Heart left ventricle (tissue), 16 donors: Measurements from ENCODE around the gene EFNA5. TPM values are rescaled to one million over a fixed set of nuclear protein-coding genes. Genes with fewer than 3 reads are reported as not detected.
A peak's percentile ranks its signal among the peaks of the same experiment; 100 is the strongest.

Source experiments
- ATAC-seq, 4 donors: fragments of 200-7000 bp; cut with Tn5 transposase; one replicate each; pipeline ENCODE4 v1.9.1; 2020 to 2022; ENCODE audit warnings: moderate library complexity in 4 of 4, mild to moderate bottlenecking in 3 of 4, moderate number of reproducible peaks in 1 of 4
- DNase-seq, 5 donors: peaks; one replicate each; pipeline ENCODE4 v3.0.0-alpha.2; 2020
- H3K27ac ChIP-seq, 12 donors: fragments of 200-600 bp; sonication (generic) in 4 of 12; one replicate each; pipeline versions ENCODE4 v1.5.0 to v1.8.0; 2016 to 2022; ENCODE audit warnings: mild to moderate bottlenecking in 2 of 12
- H3K27me3 ChIP-seq, 9 donors: fragments of 200-600 bp; sonication (generic) in 2 of 9; one replicate each; pipeline versions ENCODE4 v1.5.1 to v1.8.0; 2016 to 2022; ENCODE audit warnings: mild to moderate bottlenecking in 3 of 9
- H3K36me3 ChIP-seq, 9 donors: fragments of 200-600 bp; sonication (generic) in 2 of 9; one replicate each; pipeline versions ENCODE4 v1.5.0 to v1.8.0; 2018 to 2022; ENCODE audit warnings: mild to moderate bottlenecking in 2 of 9
- H3K4me1 ChIP-seq, 12 donors: fragments of 200-600 bp; sonication (generic) in 4 of 12; one replicate each; pipeline versions ENCODE4 v1.5.0 to v1.8.0; 2016 to 2022; ENCODE audit warnings: mild to moderate bottlenecking in 3 of 12
- H3K4me3 ChIP-seq, 12 donors: fragments of 200-600 bp; sonication (generic) in 4 of 12; one replicate each; pipeline versions ENCODE4 v1.5.0 to v1.8.0; 2017 to 2022; ENCODE audit warnings: mild to moderate bottlenecking in 9 of 12, moderate library complexity in 4 of 12
- H3K9me3 ChIP-seq, 12 donors: fragments of 200-600 bp; sonication (generic) in 4 of 12; one replicate each; pipeline versions ENCODE4 v1.5.0 to v1.8.0; 2016 to 2022; ENCODE audit warnings: mild to moderate bottlenecking in 1 of 12
- POLR2A ChIP-seq, 2 donors: fragments of 450-650 bp; IDR thresholded peaks; one replicate each; pipeline ENCODE4 v1.6.1; 2017; ENCODE audit warnings: antibody characterized with exemption in 2 of 2, mild to moderate bottlenecking in 2 of 2, moderate library complexity in 2 of 2
- WGBS, 4 donors: extraction: QIAGEN DNeasy Blood & Tissue Kit in 2 of 4; methylation state at CpG; one replicate each; pipeline versions ENCODE4 v1.1.5 to v1.1.7; 2013 to 2018; 5-methylcytosine and 5-hydroxymethylcytosine counted together
- intact Hi-C, 10 donors: fragments of 100-400 bp; cut with DNase I; formaldehyde crosslinking; loops; one replicate each; pipeline versions ENCODE4 v1.11.1 to v1.14.2; 2022
- polyA plus RNA-seq, 2 donors: library from polyadenylated mRNA; stranded (reverse); fragments of 200-250 nt; gene quantifications; one replicate each; pipeline ENCODE4 v1.2.3, GENCODE V29; 2013
- total RNA-seq, 9 donors: library from RNA; depleted of rRNA in 2 of 9; stranded (reverse); fragments of >200 nt in 2 of 9; fragmentation: NEBNext Ultra II Directional in 3 of 9; extraction: Animal tissue kit (Norgen Biotek cat#: 25700) in 3 of 9; gene quantifications; one replicate each; pipeline versions ENCODE4 v1.1.0 to v1.2.4, GENCODE V29; 2016 to 2023
- TF ChIP-seq, protein P1 (sequence below), 12 donors: fragments of 200-600 bp; sonication (generic) in 4 of 12; IDR thresholded peaks; one replicate each; pipeline versions ENCODE4 v1.5.0 to v1.8.0; 2018 to 2022; ENCODE audit warnings: antibody characterized with exemption in 12 of 12, mild to moderate bottlenecking in 5 of 12
- donor health status: ischemic (EF 13 %, LVEDD 7.1; RV severe dilation, severe dysfunction).
- donor health status: healthy with polysubstance abuse.
- donor health status: DM: no; HTN: yes; CAD: no.
- donor health status: DM: no; HTN: no; CAD: no.
- donor health status: ischemic (EF 25% LVEDD 6.9; RV normal size, moderate dysfunction).
- donor health status: ischemic (EF 25% LVEDD 5.7; RV mildly dilated, moderate dysfunction).
- donor health status: healthy.
- donor health status: DM: yes; HTN: yes; CAD: no.
- donor health status: ischemic (EF 35%, LVEDD 5.7; RV mildly dilated, moderate dysfunction).
- donor health status: nonischemic (EF 11% LVEDD 7.7; RV severe dilation, severe dysfunction).
- donor health status: DM: yes; HTN: yes; CAD: no.
- donor health status: PGD.
- donor health status: ischemic (EF 29% LVEDD 5.4; RV normal size, mild dysfunction).
- donor health status: nonischemic (EF 23%, LVEDD 6.1; RV moderate dilation, normal function).

The EFNA5 gene
- total and polyA plus RNA-seq, 11 donors = 6.1 to 58.4 (median 28.3) TPM

DNA sequence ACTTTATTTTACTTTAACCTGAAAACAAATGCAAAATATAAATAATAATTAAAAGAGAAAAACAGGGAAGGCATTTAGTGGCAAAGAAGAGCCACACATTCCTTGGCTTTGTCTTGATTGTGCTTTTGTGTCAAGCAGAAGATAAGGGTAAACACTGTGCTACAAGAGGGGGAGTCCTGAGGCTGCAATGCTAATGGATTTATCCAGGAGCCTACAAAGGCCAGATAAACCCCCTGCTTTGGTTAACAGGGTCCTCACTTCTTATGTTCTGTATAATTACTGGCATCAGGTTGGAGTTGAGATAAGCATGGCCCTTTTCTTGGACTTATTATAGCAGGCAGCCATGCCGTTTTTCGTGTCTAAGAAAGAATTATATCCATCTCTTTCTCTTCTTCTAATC, 302.8 kb downstream of the EFNA5 start:
- Histone ChIP-seq H3K9me3 (no peaks in the 10 kb centered on the region), H3K4me1 (peaks cover 0 to 13% (median 0%) of the 10 kb centered on the region in 12 donors), H3K36me3 (no peaks in the 10 kb centered on the region), H3K4me3 (no peak overlapping the region), H3K27ac (no peak overlapping the region), H3K27me3 (no peaks in the 10 kb centered on the region)
- ATAC-seq = no peak
- intact Hi-C loops = no loop called here
- TF ChIP-seq, protein P1, sequence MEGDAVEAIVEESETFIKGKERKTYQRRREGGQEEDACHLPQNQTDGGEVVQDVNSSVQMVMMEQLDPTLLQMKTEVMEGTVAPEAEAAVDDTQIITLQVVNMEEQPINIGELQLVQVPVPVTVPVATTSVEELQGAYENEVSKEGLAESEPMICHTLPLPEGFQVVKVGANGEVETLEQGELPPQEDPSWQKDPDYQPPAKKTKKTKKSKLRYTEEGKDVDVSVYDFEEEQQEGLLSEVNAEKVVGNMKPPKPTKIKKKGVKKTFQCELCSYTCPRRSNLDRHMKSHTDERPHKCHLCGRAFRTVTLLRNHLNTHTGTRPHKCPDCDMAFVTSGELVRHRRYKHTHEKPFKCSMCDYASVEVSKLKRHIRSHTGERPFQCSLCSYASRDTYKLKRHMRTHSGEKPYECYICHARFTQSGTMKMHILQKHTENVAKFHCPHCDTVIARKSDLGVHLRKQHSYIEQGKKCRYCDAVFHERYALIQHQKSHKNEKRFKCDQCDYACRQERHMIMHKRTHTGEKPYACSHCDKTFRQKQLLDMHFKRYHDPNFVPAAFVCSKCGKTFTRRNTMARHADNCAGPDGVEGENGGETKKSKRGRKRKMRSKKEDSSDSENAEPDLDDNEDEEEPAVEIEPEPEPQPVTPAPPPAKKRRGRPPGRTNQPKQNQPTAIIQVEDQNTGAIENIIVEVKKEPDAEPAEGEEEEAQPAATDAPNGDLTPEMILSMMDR (IDR thresholded peaks at IDR 0.05) = no peak
- no peak for TF ChIP-seq POLR2A (IDR thresholded peaks at IDR 0.05)
- DNase-seq = no peak
- 75 to 91% (median 83%) methylated on average over 2 of the region's 2 CpGs for WGBS, 4 donors

- no peaks in the 10 kb centered on the region for H3K9me3 ChIP-seq
- ATAC-seq (no peak), DNase-seq (no peak)
- no peak overlapping the region for H3K4me3 ChIP-seq
- H3K27me3 ChIP-seq = no peaks in the 10 kb centered on the region
- TF ChIP-seq, protein P1 (IDR thresholded peaks at IDR 0.05) = no peak
- intact Hi-C loops = no loop called here
- H3K4me1 ChIP-seq = peaks cover 0 to 14% (median 0%) of the 10 kb centered on the region in 12 donors
- WGBS, 4 donors = 82 to 89% (median 85%) methylated on average over 4 of the region's 4 CpGs
- H3K36me3 ChIP-seq = no peaks in the 10 kb centered on the region
- H3K27ac ChIP-seq = no peak overlapping the region
Observed at GRCh38 chr5:107367480-107367879, 303.3 kb downstream of the EFNA5 start.

- peaks cover 0 to 22% (median 0%) of the 10 kb centered on the region in 12 donors for H3K4me1 ChIP-seq
- intact Hi-C loops = no loop called here
- no peak overlapping the region for H3K4me3 ChIP-seq
- WGBS, 4 donors = 65 to 66% (median 65%) methylated on average over 10 of the region's 10 CpGs
- H3K9me3 ChIP-seq = no peaks in the 10 kb centered on the region
- TF ChIP-seq POLR2A (IDR thresholded peaks at IDR 0.05) = no peak
- TF ChIP-seq, protein P1 (IDR thresholded peaks at IDR 0.05) = no peak
- no peaks in the 10 kb centered on the region for H3K36me3 ChIP-seq
- ATAC-seq (peak in 1 of 4 donors; percentile 27), DNase-seq (no peak)
- peak overlapping the region in 1 of 12 donors; percentile 51 for H3K27ac ChIP-seq
- no peaks in the 10 kb centered on the region for H3K27me3 ChIP-seq
Observed at GRCh38 chr5:107365320-107366109, 305.2 kb downstream of the EFNA5 start.

- ATAC-seq (no peak), DNase-seq (no peak)
- no peak for TF ChIP-seq POLR2A (IDR thresholded peaks at IDR 0.05)
- TF ChIP-seq, protein P1 (IDR thresholded peaks at IDR 0.05) = no peak
- WGBS, 4 donors = 96 to 98% (median 98%) methylated on average over 2 of the region's 2 CpGs
- intact Hi-C loops = no loop called here
- Histone ChIP-seq H3K4me1 (peaks cover 0 to 27% (median 0%) of the 10 kb centered on the region in 12 donors), H3K27me3 (no peaks in the 10 kb centered on the region), H3K4me3 (no peak overlapping the region), H3K27ac (peak overlapping the region in 1 of 12 donors; percentile 51), H3K36me3 (no peaks in the 10 kb centered on the region), H3K9me3 (no peaks in the 10 kb centered on the region)
Observed at GRCh38 chr5:107364443-107365319, 306.1 kb downstream of the EFNA5 start.
